Panc1 (cell line): ENCODE data around the gene GPC3. TPM values are rescaled to one million over a fixed set of nuclear protein-coding genes. Genes with fewer than 3 reads are reported as not detected.

ENCODE experiments used
- ATAC-seq: fragments of 200-7000 bp; cut with Tn5 transposase; 2 replicates; pipeline ENCODE4 v1.9.1; 2020; ENCODE audit warnings: mild to moderate bottlenecking, moderate library complexity
- BruUV-seq: library from RNA; stranded (reverse); fragments of 400-500 nt; replicated peaks from 2 replicates; lab custom pipeline; 2021; lab: Mats Ljungman, UMichigan
- CTCF ChIA-PET: fragments of 300-600 bp; sonication (Branson Sonifier 250); formaldehyde crosslinking; loops from one replicate; lab custom pipeline; 2022; ENCODE audit warnings: antibody characterized with exemption; lab: Charles Lee
- POLR2A ChIA-PET: fragments of 300-600 bp; sonication (Branson Sonifier 250); formaldehyde crosslinking; loops from one replicate; lab custom pipeline; 2022; ENCODE audit warnings: antibody characterized with exemption; lab: Charles Lee
- DNase-seq: peaks from one replicate; pipeline ENCODE4 v3.0.0-alpha.2; 2010; ENCODE audit warnings: low read depth, low spot score
- H3K27ac ChIP-seq: 2 replicates; pipeline ENCODE4 v1.5.1; 2011; ENCODE audit warnings: mild to moderate bottlenecking, low read length, inconsistent platforms
- H3K27me3 ChIP-seq: fragments of 200-500 bp; sonication (Bioruptor generic); 2 replicates; pipeline ENCODE4 v1.6.0; 2014; ENCODE audit warnings: low read length, inconsistent platforms; ENCODE audit not compliant: control insufficient read depth, insufficient read depth
- H3K36me3 ChIP-seq: fragments of 200-500 bp; sonication (Bioruptor generic); 2 replicates; pipeline ENCODE4 v1.5.1; 2014; ENCODE audit warnings: inconsistent platforms, mild to moderate bottlenecking, low read length, moderate library complexity; ENCODE audit not compliant: control insufficient read depth, insufficient read depth
- H3K4me1 ChIP-seq: 2 replicates; pipeline ENCODE4 v1.5.1; 2011; ENCODE audit warnings: inconsistent platforms, mild to moderate bottlenecking, low read length, moderate library complexity; ENCODE audit not compliant: control insufficient read depth, insufficient read depth
- H3K4me3 ChIP-seq, 2 experiments: 2 replicates each; pipeline ENCODE4 v1.5.1; 2011 to 2012; ENCODE audit warnings: low read depth in 2 of 2, low read length in 2 of 2, mild to moderate bottlenecking in 2 of 2, inconsistent platforms in 1 of 2, moderate library complexity in 1 of 2
- H3K9me3 ChIP-seq: fragments of 200-500 bp; sonication (Bioruptor generic); 2 replicates; pipeline ENCODE4 v1.5.1; 2014; ENCODE audit warnings: low read depth, mild to moderate bottlenecking, inconsistent platforms, low read length, moderate library complexity; ENCODE audit not compliant: control insufficient read depth, insufficient read depth
- POLR2AphosphoS5 ChIP-seq: IDR thresholded peaks from 2 replicates; pipeline ENCODE4 v1.6.1; 2012; ENCODE audit warnings: mild to moderate bottlenecking, low read depth, low read length, moderate library complexity
- SIN3A ChIP-seq: IDR thresholded peaks from 2 replicates; pipeline ENCODE4 v1.6.1; 2012; ENCODE audit warnings: low read depth, mild to moderate bottlenecking, low read length, moderate library complexity, borderline replicate concordance; ENCODE audit not compliant: insufficient read depth
- TCF7L2 ChIP-seq: IDR thresholded peaks from 2 replicates; pipeline ENCODE4 v1.6.1; 2011; ENCODE audit warnings: mild to moderate bottlenecking, low read depth, low read length, inconsistent platforms
- in situ Hi-C: cut with HindIII; loops from 2 replicates; pipeline ENCODE4 v1.10.0; 2016; ENCODE audit warnings: low sequenced_read_pairs, low pct_unique_long_range_greater_than_20kb
- intact Hi-C: fragments of 100-400 bp; cut with micrococcal nuclease; formaldehyde crosslinking; loops from one replicate; pipeline ENCODE4 v1.10.0; 2022; ENCODE audit not compliant: unreplicated experiment
- total RNA-seq: library from RNA; stranded (reverse); gene quantifications from one replicate; pipeline ENCODE4 v1.2.1, GENCODE V29; 2021; ENCODE audit not compliant: unreplicated experiment
- TF ChIP-seq, protein P1 (sequence below): fragments of 450-650 bp; IDR thresholded peaks from 2 replicates; pipeline ENCODE4 v1.5.1; 2017; ENCODE audit warnings: mild to moderate bottlenecking
- TF ChIP-seq, protein P2 (sequence below), 2 experiments: IDR thresholded peaks; 2 replicates each; pipeline ENCODE4 v1.6.1; 2011 to 2012; ENCODE audit warnings: low read depth in 2 of 2, control low read depth in 1 of 2, low read length in 1 of 2, mild to moderate bottlenecking in 1 of 2, moderate library complexity in 1 of 2; ENCODE audit not compliant: insufficient read depth in 1 of 2

Gene GPC3
- total RNA-seq, 1 experiment from 2014 or later, result 0.95 TPM

DNA sequence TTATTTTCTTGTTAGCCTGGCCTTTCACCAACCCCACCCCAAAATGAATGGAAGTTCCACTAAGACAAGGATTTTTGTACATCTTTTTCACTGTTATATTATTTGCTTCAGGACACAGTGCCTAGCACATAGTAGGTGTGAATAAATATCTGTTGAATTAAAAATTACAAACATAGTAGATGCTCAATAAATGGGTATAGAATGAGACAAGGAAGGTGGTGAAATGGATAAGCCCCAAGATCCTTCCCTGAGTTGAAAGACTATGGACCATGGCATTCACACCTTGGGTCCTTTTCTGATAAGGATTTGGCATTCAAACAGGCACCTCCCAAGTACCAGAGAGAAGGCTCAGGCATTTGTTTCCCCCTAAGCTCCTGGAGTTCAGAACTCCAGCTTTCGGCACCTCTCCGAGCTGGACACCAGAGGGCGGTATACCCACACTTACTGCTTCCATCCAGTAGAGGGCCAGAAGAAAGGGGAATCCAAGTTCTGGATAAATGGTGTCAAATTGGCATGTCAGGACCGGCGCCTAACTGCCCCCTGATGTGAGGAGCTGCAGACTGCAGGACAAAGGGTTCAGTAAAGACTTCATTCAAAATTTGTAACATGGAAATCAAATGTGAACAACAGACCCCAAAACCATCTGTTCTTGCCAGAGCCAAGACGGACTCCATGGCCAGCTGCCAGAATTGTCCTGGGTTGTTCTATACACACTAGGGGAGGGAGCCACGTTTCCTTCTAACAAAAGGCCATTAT is 193.0 kb downstream of the GPC3 start:
- Histone ChIP-seq H3K4me3 (peak overlapping the region in 1 of 2 experiments; percentile 23; a peak in 1 of 4 replicates), H3K9me3 (no peaks in the 10 kb centered on the region), H3K36me3 (no peaks in the 10 kb centered on the region), H3K27ac (no peak overlapping the region), H3K4me1 (no peaks in the 10 kb centered on the region), H3K27me3 (no peaks in the 10 kb centered on the region)
- TF ChIP-seq, protein P1, sequence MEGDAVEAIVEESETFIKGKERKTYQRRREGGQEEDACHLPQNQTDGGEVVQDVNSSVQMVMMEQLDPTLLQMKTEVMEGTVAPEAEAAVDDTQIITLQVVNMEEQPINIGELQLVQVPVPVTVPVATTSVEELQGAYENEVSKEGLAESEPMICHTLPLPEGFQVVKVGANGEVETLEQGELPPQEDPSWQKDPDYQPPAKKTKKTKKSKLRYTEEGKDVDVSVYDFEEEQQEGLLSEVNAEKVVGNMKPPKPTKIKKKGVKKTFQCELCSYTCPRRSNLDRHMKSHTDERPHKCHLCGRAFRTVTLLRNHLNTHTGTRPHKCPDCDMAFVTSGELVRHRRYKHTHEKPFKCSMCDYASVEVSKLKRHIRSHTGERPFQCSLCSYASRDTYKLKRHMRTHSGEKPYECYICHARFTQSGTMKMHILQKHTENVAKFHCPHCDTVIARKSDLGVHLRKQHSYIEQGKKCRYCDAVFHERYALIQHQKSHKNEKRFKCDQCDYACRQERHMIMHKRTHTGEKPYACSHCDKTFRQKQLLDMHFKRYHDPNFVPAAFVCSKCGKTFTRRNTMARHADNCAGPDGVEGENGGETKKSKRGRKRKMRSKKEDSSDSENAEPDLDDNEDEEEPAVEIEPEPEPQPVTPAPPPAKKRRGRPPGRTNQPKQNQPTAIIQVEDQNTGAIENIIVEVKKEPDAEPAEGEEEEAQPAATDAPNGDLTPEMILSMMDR, result peak; percentile 91
- TF ChIP-seq TCF7L2, result no peak
- CTCF ChIA-PET, result interaction anchor here (0.6 to 1.3 kb wide), 6 partner anchors 128 to 352 kb away, joined by 3 to 10 read pairs (median 6); no protein-coding TSS in a partner anchor
- POLR2A ChIA-PET, result no interaction called here
- in situ Hi-C loops, result no loop called here
- peak; percentile 87 for ATAC-seq
- intact Hi-C loops, result loop anchor here (1.0 to 10.0 kb wide), 4 partner anchors 45 to 352 kb away; no protein-coding TSS in a partner anchor
- DNase-seq, result peak; percentile 66
- no TSS peak for BruUV-seq

DNA sequence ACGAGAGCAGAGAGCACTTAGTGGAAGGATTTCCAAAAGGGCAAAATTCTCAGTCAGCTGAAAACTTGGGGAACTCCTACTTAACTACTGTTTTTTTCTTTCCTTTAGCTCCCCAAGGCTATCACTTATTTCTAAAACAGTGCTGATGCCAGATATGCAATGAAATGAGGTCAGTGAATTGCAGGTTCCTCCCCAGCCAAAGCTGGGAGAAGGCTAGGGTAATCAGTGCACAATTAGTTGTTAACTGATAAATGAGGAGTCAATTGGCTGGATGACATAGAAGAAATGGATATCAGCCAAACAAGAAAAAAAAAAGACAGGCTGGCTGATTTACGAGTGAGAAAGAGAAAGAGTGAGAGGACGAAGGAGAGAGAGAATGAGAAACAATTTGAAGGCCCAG is 195.6 kb downstream of the GPC3 start:
- Histone ChIP-seq H3K4me3 (no peak overlapping the region), H3K4me1 (no peaks in the 10 kb centered on the region), H3K9me3 (no peaks in the 10 kb centered on the region), H3K36me3 (no peaks in the 10 kb centered on the region), H3K27me3 (no peaks in the 10 kb centered on the region), H3K27ac (no peak overlapping the region)
- intact Hi-C loops (loop anchor here (5.0 to 10.0 kb wide), 2 partner anchors 47 to 355 kb away; no protein-coding TSS in a partner anchor), in situ Hi-C loops (no loop called here)
- TF ChIP-seq, protein P2, sequence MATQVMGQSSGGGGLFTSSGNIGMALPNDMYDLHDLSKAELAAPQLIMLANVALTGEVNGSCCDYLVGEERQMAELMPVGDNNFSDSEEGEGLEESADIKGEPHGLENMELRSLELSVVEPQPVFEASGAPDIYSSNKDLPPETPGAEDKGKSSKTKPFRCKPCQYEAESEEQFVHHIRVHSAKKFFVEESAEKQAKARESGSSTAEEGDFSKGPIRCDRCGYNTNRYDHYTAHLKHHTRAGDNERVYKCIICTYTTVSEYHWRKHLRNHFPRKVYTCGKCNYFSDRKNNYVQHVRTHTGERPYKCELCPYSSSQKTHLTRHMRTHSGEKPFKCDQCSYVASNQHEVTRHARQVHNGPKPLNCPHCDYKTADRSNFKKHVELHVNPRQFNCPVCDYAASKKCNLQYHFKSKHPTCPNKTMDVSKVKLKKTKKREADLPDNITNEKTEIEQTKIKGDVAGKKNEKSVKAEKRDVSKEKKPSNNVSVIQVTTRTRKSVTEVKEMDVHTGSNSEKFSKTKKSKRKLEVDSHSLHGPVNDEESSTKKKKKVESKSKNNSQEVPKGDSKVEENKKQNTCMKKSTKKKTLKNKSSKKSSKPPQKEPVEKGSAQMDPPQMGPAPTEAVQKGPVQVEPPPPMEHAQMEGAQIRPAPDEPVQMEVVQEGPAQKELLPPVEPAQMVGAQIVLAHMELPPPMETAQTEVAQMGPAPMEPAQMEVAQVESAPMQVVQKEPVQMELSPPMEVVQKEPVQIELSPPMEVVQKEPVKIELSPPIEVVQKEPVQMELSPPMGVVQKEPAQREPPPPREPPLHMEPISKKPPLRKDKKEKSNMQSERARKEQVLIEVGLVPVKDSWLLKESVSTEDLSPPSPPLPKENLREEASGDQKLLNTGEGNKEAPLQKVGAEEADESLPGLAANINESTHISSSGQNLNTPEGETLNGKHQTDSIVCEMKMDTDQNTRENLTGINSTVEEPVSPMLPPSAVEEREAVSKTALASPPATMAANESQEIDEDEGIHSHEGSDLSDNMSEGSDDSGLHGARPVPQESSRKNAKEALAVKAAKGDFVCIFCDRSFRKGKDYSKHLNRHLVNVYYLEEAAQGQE (IDR thresholded peaks at IDR 0.05; ENCODE audit: insufficient read depth in 1 of 2, low read depth in 2 of 2, low read length in 1 of 2), result no peak
- TF ChIP-seq TCF7L2, result no peak
- TF ChIP-seq POLR2AphosphoS5, result no peak
- TF ChIP-seq, protein P1, result no peak
- TF ChIP-seq SIN3A, result no peak
- no peak for ATAC-seq
- CTCF ChIA-PET, result interaction anchor here (1.1 kb wide), 1 partner anchor 607 kb away, joined by 3 read pairs; no protein-coding TSS in a partner anchor
- POLR2A ChIA-PET, result no interaction called here
- no peak for DNase-seq
- no TSS peak for BruUV-seq
